GM18508 (cell line): Measurements from ENCODE around the gene SLC9A9.

Source experiments
- ATAC-seq: cut with Tn5 transposase; IDR thresholded peaks from one replicate; pipeline ENCODE4 v1.9.1; 2021; ENCODE audit warnings: moderate number of reproducible peaks; ENCODE audit not compliant: insufficient read depth, unreplicated experiment

Gene SLC9A9

GRCh38 chr3:143654906-143655305 lies 193.4 kb downstream of the SLC9A9 start:
- ATAC-seq, result no peak

GRCh38 chr3:143653935-143654334 lies 194.3 kb downstream of the SLC9A9 start:
- no peak for ATAC-seq

- ATAC-seq, result no peak
Observed at GRCh38 chr3:143653493-143653892, 194.8 kb downstream of the SLC9A9 start.

- no peak for ATAC-seq
Observed at GRCh38 chr3:143652118-143652517, 196.2 kb downstream of the SLC9A9 start.

- ATAC-seq, result no peak
Observed at GRCh38 chr3:143650827-143651226, 197.4 kb downstream of the SLC9A9 start.

GRCh38 chr3:143650120-143650519 lies 198.1 kb downstream of the SLC9A9 start:
- no peak for ATAC-seq

GRCh38 chr3:143648708-143649107 lies 199.6 kb downstream of the SLC9A9 start:
- no peak for ATAC-seq

GRCh38 chr3:143648218-143648617 lies 200.1 kb downstream of the SLC9A9 start:
- no peak for ATAC-seq

GRCh38 chr3:143644370-143645089 lies 203.7 kb downstream of the SLC9A9 start:
- ATAC-seq, result no peak

- no peak for ATAC-seq
Observed at GRCh38 chr3:143643905-143644304, 204.4 kb downstream of the SLC9A9 start.

GRCh38 chr3:143640774-143641173 lies 207.5 kb downstream of the SLC9A9 start:
- ATAC-seq, result no peak

GRCh38 chr3:143637133-143637532 lies 211.1 kb downstream of the SLC9A9 start:
- no peak for ATAC-seq

GRCh38 chr3:143634991-143635390 lies 213.3 kb downstream of the SLC9A9 start:
- no peak for ATAC-seq

GRCh38 chr3:143634427-143634826 lies 213.8 kb downstream of the SLC9A9 start:
- ATAC-seq, result no peak

GRCh38 chr3:143633816-143634215 lies 214.5 kb downstream of the SLC9A9 start:
- no peak for ATAC-seq

GRCh38 chr3:143629726-143630125 lies 218.5 kb downstream of the SLC9A9 start:
- ATAC-seq, result no peak

GRCh38 chr3:143628971-143629370 lies 219.3 kb downstream of the SLC9A9 start:
- no peak for ATAC-seq

GRCh38 chr3:143627336-143627735 lies 220.9 kb downstream of the SLC9A9 start:
- no peak for ATAC-seq

GRCh38 chr3:143619231-143619630 lies 229.0 kb downstream of the SLC9A9 start:
- ATAC-seq, result no peak

GRCh38 chr3:143617050-143617449 lies 231.2 kb downstream of the SLC9A9 start:
- ATAC-seq, result no peak

- ATAC-seq, result no peak
Observed at GRCh38 chr3:143613226-143613625, 235.0 kb downstream of the SLC9A9 start.

- no peak for ATAC-seq
Observed at GRCh38 chr3:143612541-143612940, 235.7 kb downstream of the SLC9A9 start.
